ENCODE data around the gene ARF1.

DNA sequence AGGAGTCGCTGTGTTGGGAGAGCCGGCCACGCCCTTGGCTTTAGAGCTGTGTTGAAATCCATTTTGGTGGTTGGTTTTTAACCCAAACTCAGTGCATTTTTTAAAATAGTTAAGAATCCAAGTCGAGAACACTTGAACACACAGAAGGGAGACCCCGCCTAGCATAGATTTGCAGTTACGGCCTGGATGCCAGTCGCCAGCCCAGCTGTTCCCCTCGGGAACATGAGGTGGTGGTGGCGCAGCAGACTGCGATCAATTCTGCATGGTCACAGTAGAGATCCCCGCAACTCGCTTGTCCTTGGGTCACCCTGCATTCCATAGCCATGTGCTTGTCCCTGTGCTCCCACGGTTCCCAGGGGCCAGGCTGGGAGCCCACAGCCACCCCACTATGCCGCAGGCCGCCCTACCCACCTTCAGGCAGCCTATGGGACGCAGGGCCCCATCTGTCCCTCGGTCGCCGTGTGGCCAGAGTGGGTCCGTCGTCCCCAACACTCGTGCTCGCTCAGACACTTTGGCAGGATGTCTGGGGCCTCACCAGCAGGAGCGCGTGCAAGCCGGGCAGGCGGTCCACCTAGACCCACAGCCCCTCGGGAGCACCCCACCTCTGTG lies 15.9 kb downstream of the ARF1 start:
- TF ChIP-seq, protein P1, sequence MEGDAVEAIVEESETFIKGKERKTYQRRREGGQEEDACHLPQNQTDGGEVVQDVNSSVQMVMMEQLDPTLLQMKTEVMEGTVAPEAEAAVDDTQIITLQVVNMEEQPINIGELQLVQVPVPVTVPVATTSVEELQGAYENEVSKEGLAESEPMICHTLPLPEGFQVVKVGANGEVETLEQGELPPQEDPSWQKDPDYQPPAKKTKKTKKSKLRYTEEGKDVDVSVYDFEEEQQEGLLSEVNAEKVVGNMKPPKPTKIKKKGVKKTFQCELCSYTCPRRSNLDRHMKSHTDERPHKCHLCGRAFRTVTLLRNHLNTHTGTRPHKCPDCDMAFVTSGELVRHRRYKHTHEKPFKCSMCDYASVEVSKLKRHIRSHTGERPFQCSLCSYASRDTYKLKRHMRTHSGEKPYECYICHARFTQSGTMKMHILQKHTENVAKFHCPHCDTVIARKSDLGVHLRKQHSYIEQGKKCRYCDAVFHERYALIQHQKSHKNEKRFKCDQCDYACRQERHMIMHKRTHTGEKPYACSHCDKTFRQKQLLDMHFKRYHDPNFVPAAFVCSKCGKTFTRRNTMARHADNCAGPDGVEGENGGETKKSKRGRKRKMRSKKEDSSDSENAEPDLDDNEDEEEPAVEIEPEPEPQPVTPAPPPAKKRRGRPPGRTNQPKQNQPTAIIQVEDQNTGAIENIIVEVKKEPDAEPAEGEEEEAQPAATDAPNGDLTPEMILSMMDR (conservative IDR thresholded peaks at IDR 0.05 in 1 of 2, IDR thresholded peaks at IDR 0.05 in 1 of 2; ENCODE audit: extremely low read depth in 1 of 2, insufficient read depth in 1 of 2, low read depth in 1 of 2, low read length in 2 of 2), result no peak
- no peak for TF ChIP-seq EZH2 (IDR thresholded peaks at IDR 0.05; ENCODE audit: borderline replicate concordance, low read length)
